Lung (tissue), 16 donors: ENCODE results near the gene RAPGEF1. TPM values are rescaled to one million over a fixed set of nuclear protein-coding genes. Genes with fewer than 3 reads are reported as not detected.

Source experiments
- ATAC-seq: fragments of 200-7000 bp; cut with Tn5 transposase; one replicate; pipeline ENCODE4 v1.9.1; 2020; ENCODE audit warnings: moderate number of reproducible peaks; ENCODE audit not compliant: insufficient read depth, low FRiP score
- DNase-seq, 3 donors: peaks; one replicate each; pipeline ENCODE4 v3.0.0-alpha.2; 2013 to 2017
- H3K27ac ChIP-seq, 2 donors: one replicate each; pipeline ENCODE4 v1.5.1; 2013; ENCODE audit warnings: mild to moderate bottlenecking in 2 of 2, moderate library complexity in 2 of 2, control low read depth in 1 of 2, inconsistent platforms in 1 of 2, low read depth in 1 of 2, low read length in 1 of 2
- H3K27me3 ChIP-seq, 3 donors: one replicate each; pipeline ENCODE4 v1.5.1; 2013; ENCODE audit warnings: low read length in 2 of 3; ENCODE audit not compliant: control insufficient read depth in 3 of 3, insufficient read depth in 3 of 3
- H3K36me3 ChIP-seq, 4 donors: one replicate each; pipeline ENCODE4 v1.5.1; 2013; ENCODE audit warnings: low read length in 4 of 4, mild to moderate bottlenecking in 1 of 4, moderate library complexity in 1 of 4; ENCODE audit not compliant: control insufficient read depth in 4 of 4, insufficient read depth in 4 of 4
- H3K4me1 ChIP-seq, 5 donors: one replicate each; pipeline ENCODE4 v1.5.1; 2013; ENCODE audit warnings: low read length in 5 of 5, mild to moderate bottlenecking in 2 of 5, moderate library complexity in 1 of 5; ENCODE audit not compliant: control insufficient read depth in 5 of 5, insufficient read depth in 5 of 5
- H3K4me3 ChIP-seq: one replicate; pipeline ENCODE4 v1.5.1; 2013; ENCODE audit warnings: mild to moderate bottlenecking, control low read depth, moderate library complexity
- H3K9ac ChIP-seq, 2 donors: one replicate each; pipeline ENCODE4 v1.5.1; 2013; ENCODE audit warnings: low read length in 2 of 2, control low read depth in 1 of 2; ENCODE audit not compliant: insufficient read depth in 1 of 2
- H3K9me3 ChIP-seq, 4 donors: one replicate each; pipeline ENCODE4 v1.5.1; 2013; ENCODE audit warnings: low read length in 3 of 4, mild to moderate bottlenecking in 1 of 4, moderate library complexity in 1 of 4; ENCODE audit not compliant: control insufficient read depth in 4 of 4, insufficient read depth in 3 of 4
- CTCF ChIP-seq: IDR thresholded peaks from 2 replicates; pipeline ENCODE4 v1.5.1; 2012; ENCODE audit warnings: mild to moderate bottlenecking; ENCODE audit errors: control extremely low read depth, extremely low read depth
- WGBS, 2 donors: extraction: QIAGEN DNeasy Blood & Tissue Kit; methylation state at CpG; one replicate each; pipeline ENCODE4 v1.1.7; 2013; 5-methylcytosine and 5-hydroxymethylcytosine counted together
- long read RNA-seq, 5 donors: transcript quantifications; one replicate each; lab custom pipeline, GENCODE V29; 2026
- polyA plus RNA-seq, 2 donors: library from polyadenylated mRNA; stranded (reverse); fragments of 200-250 nt; gene quantifications; one replicate each; pipeline ENCODE4 v1.2.1, GENCODE V29; 2013
- total RNA-seq, 2 donors: library from RNA; depleted of rRNA in 1 of 2; stranded (reverse); fragments of >200 nt in 1 of 2; gene quantifications; one replicate each; pipeline ENCODE4 v1.2.1, GENCODE V29; 2014 to 2021
- donor health status: control.
- donor health status: control.
- donor health status: Bipolar disorder and iron deficiency.
- donor health status: healthy.
- donor health status: DM: yes; HTN: yes; CAD: no.

RAPGEF1 gene
- total RNA-seq, result 100 to 1,000 TPM in 1 of 2 donors, 10 to 100 TPM in 1; 56.8 to 134 TPM
- 10 to 100 TPM; 38.9 to 53.3 TPM for polyA plus RNA-seq
- long read RNA-seq, donor 1, full-length matches to known transcripts, result 2 of 2 reads
- long read RNA-seq, donor 1, partial matches to known transcripts, result 0 of 2 reads
- long read RNA-seq, donor 1, other reads (novel, unspliced or antisense), result 0 of 2 reads
- long read RNA-seq, donor 2, result 0 reads
- long read RNA-seq, donor 3, result 0 reads
- long read RNA-seq, donor 4, result 0 reads
- long read RNA-seq, donor 5, partial matches to known transcripts, result 6 of 7 reads
- long read RNA-seq, donor 5, other reads (novel, unspliced or antisense), result 0 of 7 reads

- H3K36me3 ChIP-seq, result no peaks in the 10 kb centered on the region
- peak within 1 kb of the TSS; percentile 74 for H3K4me3 ChIP-seq
- ATAC-seq (peak; percentile 87), DNase-seq (peak; percentile 37 to 74 (median 57))
- peaks cover 0 to 20% (median 14%) of the 10 kb centered on the region in 5 donors for H3K4me1 ChIP-seq
- WGBS, 2 donors, result 7 to 19% methylated on average over 28 to 69 of the region's 69 CpGs
- H3K27ac ChIP-seq, result peak within 1 kb of the TSS; percentile 90 to 96
- peak; percentile 91 for TF ChIP-seq CTCF
- H3K9me3 ChIP-seq, result no peaks in the 10 kb centered on the region
- no peaks in the 10 kb centered on the region for H3K27me3 ChIP-seq
- peak within 1 kb of the TSS; percentile 31 to 62 for H3K9ac ChIP-seq
These were observed at the start of gene RAPGEF1 for GRCh38 chr9:131739959-131740648. TSS of gene RAPGEF1 (minus strand) at chr9:131740076. CDS start at chr9:131739830, 246 bp downstream.

GRCh38 chr9:131788851-131789250 is 49.0 kb upstream of the RAPGEF1 start:
- Histone ChIP-seq H3K27ac (no peak overlapping the region), H3K9ac (no peak overlapping the region), H3K9me3 (peaks cover 0 to 7% (median 0%) of the 10 kb centered on the region in 4 donors), H3K4me3 (no peak overlapping the region), H3K36me3 (no peaks in the 10 kb centered on the region), H3K27me3 (no peaks in the 10 kb centered on the region), H3K4me1 (no peaks in the 10 kb centered on the region)
- no peak for TF ChIP-seq CTCF
- DNase-seq, result no peak
- WGBS, 2 donors, result 77 to 83% methylated on average over 1 of the region's 1 CpG
- ATAC-seq, result no peak

- H3K4me3 ChIP-seq, result no peak overlapping the region
- no peaks in the 10 kb centered on the region for H3K4me1 ChIP-seq
- no peak for TF ChIP-seq CTCF
- H3K9me3 ChIP-seq, result peaks cover 0 to 7% (median 0%) of the 10 kb centered on the region in 4 donors
- WGBS, 2 donors, result 71 to 75% methylated on average over 9 of the region's 9 CpGs
- H3K9ac ChIP-seq, result no peak overlapping the region
- H3K27ac ChIP-seq, result no peak overlapping the region
- no peaks in the 10 kb centered on the region for H3K27me3 ChIP-seq
- no peak for ATAC-seq
- no peak for DNase-seq
- no peaks in the 10 kb centered on the region for H3K36me3 ChIP-seq
These were observed 48.0 kb upstream of the RAPGEF1 start for GRCh38 chr9:131787838-131788237.
